Keratinocyte (primary cell): ENCODE results near the gene PIK3IP1.

ENCODE experiments used
- CTCF ChIP-seq, 3 experiments: IDR thresholded peaks in 1 of 3; conservative IDR thresholded peaks in 1 of 3; optimal IDR thresholded peaks in 1 of 3; 2 replicates in 2 of 3; 3 replicates in 1 of 3; pipeline versions ENCODE3 to v1.5.1; 2011; ENCODE audit warnings: low read length in 3 of 3, mild to moderate bottlenecking in 3 of 3, moderate library complexity in 2 of 3, control low read depth in 1 of 3, inconsistent platforms in 1 of 3; ENCODE audit not compliant: insufficient read depth in 2 of 3; ENCODE audit errors: extremely low read depth in 1 of 3
- EZH2 ChIP-seq: IDR thresholded peaks from one replicate; pipeline ENCODE4 v1.6.1; 2012; ENCODE audit warnings: inconsistent platforms, mild to moderate bottlenecking, low read length, moderate library complexity

- TF ChIP-seq CTCF (optimal IDR thresholded peaks at IDR 0.05 in 1 of 3, IDR thresholded peaks at IDR 0.05 in 1 of 3, conservative IDR thresholded peaks at IDR 0.05 in 1 of 3; ENCODE audit: extremely low read depth in 1 of 3, insufficient read depth in 2 of 3, low read length in 3 of 3): no peak
- no peak for TF ChIP-seq EZH2
Observed at GRCh38 chr22:31239771-31240370, 52.4 kb downstream of the PIK3IP1 start.
